Measurements from ENCODE around the gene DOCK2.

The DOCK2 gene

DNA sequence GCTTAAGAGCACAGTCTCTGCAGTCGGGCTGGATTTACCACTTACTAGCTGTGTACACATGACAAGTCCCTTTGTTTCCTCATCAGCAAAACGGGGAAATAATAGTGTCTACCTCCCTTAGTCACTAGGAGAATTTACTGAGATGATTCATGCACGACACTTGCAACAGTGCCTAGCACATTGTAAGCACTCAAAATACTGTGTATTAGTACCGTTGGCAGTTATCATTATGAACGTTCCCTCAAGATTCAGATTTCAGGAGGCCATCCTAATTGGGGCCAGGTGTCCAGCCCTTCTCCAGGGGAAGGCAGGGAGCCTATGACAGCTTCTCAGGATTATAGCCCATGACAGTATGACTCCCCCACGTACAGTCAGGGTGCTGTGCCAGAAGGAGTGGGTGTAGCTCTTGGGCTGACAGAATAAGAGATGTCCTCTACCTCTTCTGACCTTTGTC, 164.3 kb downstream of the DOCK2 start:
- H3K4me3 ChIP-seq (ENCODE audit: low read length), result no peak overlapping the region
- TF ChIP-seq, protein P1, sequence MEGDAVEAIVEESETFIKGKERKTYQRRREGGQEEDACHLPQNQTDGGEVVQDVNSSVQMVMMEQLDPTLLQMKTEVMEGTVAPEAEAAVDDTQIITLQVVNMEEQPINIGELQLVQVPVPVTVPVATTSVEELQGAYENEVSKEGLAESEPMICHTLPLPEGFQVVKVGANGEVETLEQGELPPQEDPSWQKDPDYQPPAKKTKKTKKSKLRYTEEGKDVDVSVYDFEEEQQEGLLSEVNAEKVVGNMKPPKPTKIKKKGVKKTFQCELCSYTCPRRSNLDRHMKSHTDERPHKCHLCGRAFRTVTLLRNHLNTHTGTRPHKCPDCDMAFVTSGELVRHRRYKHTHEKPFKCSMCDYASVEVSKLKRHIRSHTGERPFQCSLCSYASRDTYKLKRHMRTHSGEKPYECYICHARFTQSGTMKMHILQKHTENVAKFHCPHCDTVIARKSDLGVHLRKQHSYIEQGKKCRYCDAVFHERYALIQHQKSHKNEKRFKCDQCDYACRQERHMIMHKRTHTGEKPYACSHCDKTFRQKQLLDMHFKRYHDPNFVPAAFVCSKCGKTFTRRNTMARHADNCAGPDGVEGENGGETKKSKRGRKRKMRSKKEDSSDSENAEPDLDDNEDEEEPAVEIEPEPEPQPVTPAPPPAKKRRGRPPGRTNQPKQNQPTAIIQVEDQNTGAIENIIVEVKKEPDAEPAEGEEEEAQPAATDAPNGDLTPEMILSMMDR (IDR thresholded peaks at IDR 0.05; ENCODE audit: insufficient read depth, low read depth, low read length, missing control alignments), result no peak
- peak; percentile 94 for DNase-seq (ENCODE audit: low read depth)

DNA sequence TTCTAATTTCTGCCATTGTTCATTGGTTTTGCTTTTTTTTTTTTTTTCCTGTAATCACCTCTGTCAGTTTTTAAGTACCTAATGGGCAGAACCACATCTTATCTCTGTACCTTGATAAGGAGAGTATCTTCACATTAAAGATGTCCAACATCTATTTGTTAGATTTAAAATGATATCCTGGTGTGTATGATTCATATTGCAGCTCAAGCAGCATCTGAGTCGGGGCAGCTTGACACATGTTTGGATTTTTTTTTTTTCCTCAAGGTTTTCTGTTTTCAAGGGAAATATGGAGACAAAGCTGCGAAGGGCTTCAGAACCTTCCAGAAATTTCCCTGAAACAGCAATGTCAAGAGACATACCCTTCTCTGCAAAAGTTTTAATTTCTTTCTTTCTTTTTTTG, 164.7 kb downstream of the DOCK2 start:
- no peak for DNase-seq (ENCODE audit: low read depth)
- no peak overlapping the region for H3K4me3 ChIP-seq (ENCODE audit: low read length)
- TF ChIP-seq, protein P1 (IDR thresholded peaks at IDR 0.05; ENCODE audit: insufficient read depth, low read depth, low read length, missing control alignments), result no peak

DNA sequence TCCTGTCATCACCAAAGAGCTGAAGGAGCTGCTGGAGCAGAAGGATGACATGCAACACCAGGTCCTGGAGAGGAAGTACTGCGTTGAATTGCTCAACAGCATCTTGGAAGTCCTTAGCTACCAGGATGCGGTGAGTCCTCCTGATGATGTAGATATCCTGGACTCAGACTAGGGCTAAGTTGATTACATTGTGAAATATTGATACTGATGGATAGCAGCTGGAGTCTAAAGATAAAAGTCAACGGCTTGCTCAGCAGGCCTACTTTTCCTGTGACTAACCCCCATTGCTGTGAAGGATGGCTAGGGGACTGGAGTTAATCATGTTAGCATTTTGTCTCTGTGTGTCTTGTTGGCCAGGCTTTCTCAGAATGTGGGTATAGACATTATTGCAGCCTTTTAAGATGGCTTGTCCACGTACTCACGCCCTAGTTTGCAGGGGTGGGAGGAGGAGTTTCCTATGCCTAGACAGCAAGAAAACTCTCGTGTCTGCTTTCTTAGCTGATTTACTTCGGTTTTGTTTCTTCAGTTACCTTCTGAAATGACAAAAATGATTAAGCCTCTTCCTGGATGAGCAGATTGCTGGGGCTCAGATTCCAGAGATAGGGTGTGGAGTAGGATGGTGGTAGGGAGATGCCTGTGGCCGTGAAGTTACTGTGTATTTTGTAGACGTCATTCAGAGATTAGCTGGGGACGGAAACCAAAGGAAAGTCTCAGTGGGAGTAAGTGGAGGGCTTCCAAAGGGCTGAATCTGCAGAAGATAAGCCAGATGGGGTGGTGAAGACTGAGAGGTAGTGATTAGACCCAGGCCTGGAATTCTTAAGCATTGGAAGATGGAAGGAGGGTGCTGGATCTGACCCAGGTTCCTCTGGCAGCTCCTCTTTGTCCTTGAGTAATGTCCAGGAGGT, 166.3 kb downstream of the DOCK2 start:
- DNase-seq (ENCODE audit: low read depth), result peak; percentile 81
- TF ChIP-seq, protein P1 (IDR thresholded peaks at IDR 0.05; ENCODE audit: insufficient read depth, low read depth, low read length, missing control alignments), result no peak
- no peak overlapping the region for H3K4me3 ChIP-seq (ENCODE audit: low read length)

DNA sequence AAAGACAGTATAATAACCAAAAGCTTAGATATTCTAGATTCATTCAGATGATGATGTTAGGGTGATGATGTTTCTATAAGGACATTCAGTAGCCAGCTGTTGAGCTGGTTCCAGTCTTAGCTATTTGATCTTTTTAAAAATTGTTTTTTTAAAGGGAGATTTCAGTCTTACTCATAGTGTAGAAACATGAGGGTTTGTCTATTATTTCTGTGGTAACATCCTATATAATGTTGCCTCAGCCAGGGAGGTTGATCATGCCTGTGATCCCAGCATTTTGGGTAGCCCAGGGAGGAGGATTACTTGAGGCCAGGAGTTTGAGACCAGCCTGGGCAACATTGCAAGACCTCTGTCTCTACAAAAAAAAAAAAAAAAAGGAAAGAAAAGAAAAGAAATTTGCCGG, 167.8 kb downstream of the DOCK2 start:
- DNase-seq (ENCODE audit: low read depth), result no peak
- H3K4me3 ChIP-seq (ENCODE audit: low read length), result no peak overlapping the region
- TF ChIP-seq, protein P1 (IDR thresholded peaks at IDR 0.05; ENCODE audit: insufficient read depth, low read depth, low read length, missing control alignments), result no peak

DNA sequence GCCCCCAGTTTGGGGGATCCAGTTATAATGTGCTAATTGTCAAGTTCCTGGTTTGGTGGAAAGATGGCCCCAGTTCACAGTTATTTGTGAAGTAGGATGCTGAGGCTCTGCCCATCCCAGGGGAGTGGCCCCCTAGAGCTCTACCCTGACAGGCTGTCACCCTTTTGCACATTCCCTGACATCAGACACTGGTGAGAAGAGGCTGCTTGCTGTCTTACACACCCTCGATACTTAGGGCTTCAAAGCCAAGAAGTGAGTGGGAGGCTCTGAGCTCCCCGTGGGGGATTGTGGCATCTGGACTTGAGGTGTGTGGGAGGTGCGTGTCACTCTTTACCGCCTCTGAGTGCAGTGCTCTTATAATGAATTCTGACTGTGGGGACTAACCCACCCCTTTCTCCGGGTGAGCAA, 168.5 kb downstream of the DOCK2 start:
- H3K4me3 ChIP-seq (ENCODE audit: low read length), result no peak overlapping the region
- DNase-seq (ENCODE audit: low read depth), result no peak
- TF ChIP-seq, protein P1 (IDR thresholded peaks at IDR 0.05; ENCODE audit: insufficient read depth, low read depth, low read length, missing control alignments), result no peak

DNA sequence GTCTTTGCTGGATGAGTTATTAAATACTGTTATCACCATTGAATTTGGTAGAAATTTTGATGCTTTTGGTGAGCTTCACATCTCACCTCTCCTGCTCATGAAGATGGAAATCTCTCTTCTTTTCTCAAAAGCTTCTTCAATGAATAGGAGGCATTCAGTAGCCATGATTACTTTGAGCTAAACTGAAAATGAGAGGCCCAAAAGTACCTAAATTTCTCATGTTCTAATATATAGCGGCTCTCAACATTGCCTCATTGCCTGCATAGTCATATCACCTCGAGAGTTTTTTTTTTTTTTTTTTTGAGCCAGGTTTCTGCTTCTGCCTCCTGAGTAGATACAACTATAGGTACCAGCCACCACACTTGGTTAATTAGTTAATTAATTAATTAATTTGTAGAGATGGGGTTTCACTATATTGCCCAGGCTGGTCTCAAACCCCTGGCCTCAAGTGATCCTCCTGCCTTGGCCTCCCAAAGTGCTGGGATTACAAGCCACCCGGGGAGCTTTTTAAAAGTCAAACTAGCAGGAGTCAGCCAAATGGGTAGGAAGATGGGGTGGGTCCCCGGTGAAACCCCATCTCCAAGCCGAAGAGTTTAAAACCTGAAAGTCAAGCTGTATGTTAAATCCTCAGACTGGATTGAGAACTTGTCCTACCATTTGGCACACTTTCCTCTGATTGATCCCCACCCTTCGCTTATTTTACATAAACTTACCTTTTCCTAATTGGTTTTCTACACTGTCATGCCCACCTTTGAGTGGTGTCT, 169.0 kb downstream of the DOCK2 start:
- no peak overlapping the region for H3K4me3 ChIP-seq (ENCODE audit: low read length)
- TF ChIP-seq, protein P1 (IDR thresholded peaks at IDR 0.05; ENCODE audit: insufficient read depth, low read depth, low read length, missing control alignments), result no peak
- no peak for DNase-seq (ENCODE audit: low read depth)
